ENCODE data around the gene PAFAH1B1. TPM values are rescaled to one million over a fixed set of nuclear protein-coding genes. Genes with fewer than 3 reads are reported as not detected.

PAFAH1B1 gene
- polyA plus RNA-seq, 1 donor (not counting 4 experiments of a cell fraction or from before 2014, with no cell fraction given), result 119 TPM

GRCh38 chr17:2611627-2612026 is 18.2 kb downstream of the PAFAH1B1 start:
- DNase-seq (ENCODE audit: low read depth, low spot score) (no peak), FAIRE-seq (no peak)
- dilution Hi-C loops (cut with MboI; ENCODE audit: extremely low pct_ligation_motif_present, low sequenced_read_pairs), result loop anchor here (25.0 kb wide), 1 partner anchor 124 kb away; no protein-coding TSS in a partner anchor
- H3K9ac ChIP-seq (ENCODE audit: control insufficient read depth, extremely low read depth, insufficient read depth, low read length), result no peak overlapping the region
- no peaks in the 10 kb centered on the region for H3K9me1 ChIP-seq (ENCODE audit: control insufficient read depth, extremely low read depth, insufficient read depth, low read length)
- H3K27ac ChIP-seq (ENCODE audit: control insufficient read depth, insufficient read depth, low read length), result no peak overlapping the region
- peaks cover 3 to 4% of the 10 kb centered on the region in 2 experiments for H3K36me3 ChIP-seq (ENCODE audit: control insufficient read depth in 2 of 2, extremely low read depth in 1 of 2, insufficient read depth in 2 of 2, low read length in 2 of 2)
- H3K4me1 ChIP-seq (ENCODE audit: control insufficient read depth, extremely low read depth, insufficient read depth, low read length), result no peaks in the 10 kb centered on the region
- no peak overlapping the region for H3K4me2 ChIP-seq (ENCODE audit: control insufficient read depth, extremely low read depth, insufficient read depth, low read depth, low read length)
- H3K27me3 ChIP-seq (ENCODE audit: control insufficient read depth, extremely low read depth, insufficient read depth, low read length), result no peaks in the 10 kb centered on the region
- no peak overlapping the region for H3K4me3 ChIP-seq (ENCODE audit: control insufficient read depth in 2 of 3, extremely low read depth in 1 of 3, insufficient read depth in 2 of 3, low read depth in 1 of 3, low read length in 3 of 3)
- TF ChIP-seq CTCF (optimal IDR thresholded peaks at IDR 0.05 in 1 of 3, IDR thresholded peaks at IDR 0.05 in 1 of 3, conservative IDR thresholded peaks at IDR 0.05 in 1 of 3; ENCODE audit: extremely low read depth in 1 of 3, insufficient read depth in 2 of 3, low read length in 3 of 3), result no peak
- TF ChIP-seq EZH2 (IDR thresholded peaks at IDR 0.05; ENCODE audit: low read length), result no peak
- no peaks in the 10 kb centered on the region for H3K9me3 ChIP-seq (ENCODE audit: control insufficient read depth, low read depth, low read length)
- H2AFZ ChIP-seq (ENCODE audit: control insufficient read depth, low read length), result no peak overlapping the region
- peaks cover 98% of the 10 kb centered on the region for H3K79me2 ChIP-seq (ENCODE audit: control insufficient read depth, insufficient read depth, low read length)
- H4K20me1 ChIP-seq (ENCODE audit: control insufficient read depth, extremely low read depth, insufficient read depth, low read length), result peaks cover 49% of the 10 kb centered on the region

- FAIRE-seq (no peak), DNase-seq (ENCODE audit: low read depth, low spot score) (no peak)
- Histone ChIP-seq H4K20me1 (ENCODE audit: control insufficient read depth, extremely low read depth, insufficient read depth, low read length) (peaks cover 43% of the 10 kb centered on the region), H3K79me2 (ENCODE audit: control insufficient read depth, insufficient read depth, low read length) (peaks cover 99% of the 10 kb centered on the region), H3K9me1 (ENCODE audit: control insufficient read depth, extremely low read depth, insufficient read depth, low read length) (no peaks in the 10 kb centered on the region), H3K4me2 (ENCODE audit: control insufficient read depth, extremely low read depth, insufficient read depth, low read depth, low read length) (no peak overlapping the region), H3K9me3 (ENCODE audit: control insufficient read depth, low read depth, low read length) (no peaks in the 10 kb centered on the region), H2AFZ (ENCODE audit: control insufficient read depth, low read length) (no peak overlapping the region), H3K27me3 (ENCODE audit: control insufficient read depth, extremely low read depth, insufficient read depth, low read length) (no peaks in the 10 kb centered on the region), H3K27ac (ENCODE audit: control insufficient read depth, insufficient read depth, low read length) (no peak overlapping the region), H3K4me3 (ENCODE audit: control insufficient read depth in 2 of 3, extremely low read depth in 1 of 3, insufficient read depth in 2 of 3, low read depth in 1 of 3, low read length in 3 of 3) (no peak overlapping the region), H3K36me3 (ENCODE audit: control insufficient read depth in 2 of 2, extremely low read depth in 1 of 2, insufficient read depth in 2 of 2, low read length in 2 of 2) (peaks cover 4 to 6% of the 10 kb centered on the region in 2 experiments), H3K9ac (ENCODE audit: control insufficient read depth, extremely low read depth, insufficient read depth, low read length) (no peak overlapping the region), H3K4me1 (ENCODE audit: control insufficient read depth, extremely low read depth, insufficient read depth, low read length) (no peaks in the 10 kb centered on the region)
- TF ChIP-seq EZH2 (IDR thresholded peaks at IDR 0.05; ENCODE audit: low read length) (no peak), CTCF (optimal IDR thresholded peaks at IDR 0.05 in 1 of 3, IDR thresholded peaks at IDR 0.05 in 1 of 3, conservative IDR thresholded peaks at IDR 0.05 in 1 of 3; ENCODE audit: extremely low read depth in 1 of 3, insufficient read depth in 2 of 3, low read length in 3 of 3) (no peak)
- dilution Hi-C loops (cut with MboI; ENCODE audit: extremely low pct_ligation_motif_present, low sequenced_read_pairs), result loop anchor here (25.0 kb wide), 1 partner anchor 125 kb away; no protein-coding TSS in a partner anchor
These were observed 19.2 kb downstream of the PAFAH1B1 start for GRCh38 chr17:2612630-2613029.
